Endothelial cell of umbilical vein (primary cell): ENCODE measurements around the gene TUBA3C. TPM values are rescaled to one million over a fixed set of nuclear protein-coding genes. Genes with fewer than 3 reads are reported as not detected.

Source experiments
- BruUV-seq: library from RNA; stranded (reverse); fragments of 400-500 nt; replicated peaks from 2 replicates; lab custom pipeline; 2021; lab: Mats Ljungman, UMichigan
- CTCF ChIA-PET: fragments of 300-600, 350-600 bp; sonication (Branson Sonifier 250); formaldehyde crosslinking; loops from one replicate; lab custom pipeline; 2021; ENCODE audit warnings: antibody characterized with exemption, inconsistent platforms; lab: Charles Lee
- POLR2A ChIA-PET: fragments of 300-600, 350-600 bp; sonication (Branson Sonifier 250); formaldehyde crosslinking; loops from one replicate; lab custom pipeline; 2021; ENCODE audit warnings: antibody characterized with exemption, inconsistent platforms; lab: Charles Lee
- DNase-seq: peaks from one replicate; pipeline ENCODE4 v3.0.0-alpha.2; 2011; ENCODE audit warnings: low read depth, low spot score
- FAIRE-seq: peaks from 2 replicates; lab custom pipeline; 2011; peaks lifted over from hg19 to GRCh38; lab: Jason Lieb, UNC
- H2AFZ ChIP-seq: 2 replicates; pipeline ENCODE4 v1.6.0; 2012; ENCODE audit warnings: low read depth, low read length, control low read depth, inconsistent platforms
- H3K27ac ChIP-seq: 2 replicates; pipeline ENCODE4 v1.5.1; 2011; ENCODE audit warnings: low read depth, mild to moderate bottlenecking, control low read depth, low read length, moderate library complexity; ENCODE audit not compliant: insufficient read depth
- H3K27me3 ChIP-seq, 2 experiments: 2 replicates each; pipeline versions ENCODE4 v1.6.0 to v1.6.1; 2011; ENCODE audit warnings: low read length in 2 of 2, mixed read lengths in 1 of 2; ENCODE audit not compliant: control insufficient read depth in 2 of 2, insufficient read depth in 2 of 2
- H3K36me3 ChIP-seq, 2 experiments: 2 replicates in 1 of 2; 3 replicates in 1 of 2; pipeline ENCODE4 v1.5.1; 2011; ENCODE audit warnings: low read length in 2 of 2, mild to moderate bottlenecking in 1 of 2, moderate library complexity in 1 of 2; ENCODE audit not compliant: control insufficient read depth in 2 of 2, insufficient read depth in 2 of 2; ENCODE audit errors: extremely low read depth in 1 of 2
- H3K4me1 ChIP-seq: 3 replicates; pipeline ENCODE4 v1.5.1; 2011; ENCODE audit warnings: mild to moderate bottlenecking, low read length; ENCODE audit not compliant: control insufficient read depth, insufficient read depth; ENCODE audit errors: extremely low read depth
- H3K4me2 ChIP-seq: 2 replicates; pipeline ENCODE4 v1.6.1; 2011; ENCODE audit warnings: low read length, control low read depth, mixed read lengths; ENCODE audit not compliant: insufficient read depth
- H3K4me3 ChIP-seq, 3 experiments: fragments of 200-600 bp in 1 of 3; sonication (generic), shearing (Covaris generic) in 1 of 3; replicated peaks in 1 of 3; 2 replicates each; pipeline ENCODE4 v1.5.1; 2011 to 2016; ENCODE audit warnings: control low read depth in 3 of 3, low read length in 3 of 3, mild to moderate bottlenecking in 2 of 3, inconsistent platforms in 1 of 3, low read depth in 1 of 3, moderate library complexity in 1 of 3; ENCODE audit not compliant: insufficient read depth in 1 of 3
- H3K79me2 ChIP-seq: 2 replicates; pipeline ENCODE4 v1.6.0; 2012; ENCODE audit warnings: low read length, inconsistent platforms; ENCODE audit not compliant: control insufficient read depth, insufficient read depth
- H3K9ac ChIP-seq: replicated peaks from 2 replicates; pipeline ENCODE3; 2011; ENCODE audit warnings: low read length, control low read depth; ENCODE audit not compliant: insufficient read depth; ENCODE audit errors: extremely low read depth
- H3K9me1 ChIP-seq: replicated peaks from 3 replicates; pipeline ENCODE4 v1.6.0; 2011; ENCODE audit warnings: mild to moderate bottlenecking, low read length; ENCODE audit not compliant: control insufficient read depth, insufficient read depth; ENCODE audit errors: extremely low read depth
- H3K9me3 ChIP-seq: replicated peaks from 2 replicates; pipeline ENCODE4 v1.5.1; 2012; ENCODE audit warnings: low read length, inconsistent platforms; ENCODE audit not compliant: control insufficient read depth, insufficient read depth
- H4K20me1 ChIP-seq: replicated peaks from 2 replicates; pipeline ENCODE3; 2011; ENCODE audit warnings: mild to moderate bottlenecking, low read length; ENCODE audit not compliant: control insufficient read depth, insufficient read depth; ENCODE audit errors: extremely low read depth
- CTCF ChIP-seq, 2 donors: IDR thresholded peaks; 1 replicate in 1 of 2; 2 replicates in 1 of 2; pipeline ENCODE4 v1.5.1; 2011; ENCODE audit warnings: low read length in 2 of 2, mild to moderate bottlenecking in 2 of 2, moderate library complexity in 2 of 2, control low read depth in 1 of 2, inconsistent platforms in 1 of 2, low read depth in 1 of 2; ENCODE audit not compliant: insufficient read depth in 1 of 2; ENCODE audit errors: extremely low read depth in 1 of 2
- EZH2 ChIP-seq: IDR thresholded peaks from 2 replicates; pipeline ENCODE4 v1.6.1; 2012; ENCODE audit warnings: borderline replicate concordance, low read depth, mild to moderate bottlenecking, moderate library complexity, low read length, inconsistent platforms; ENCODE audit not compliant: severe bottlenecking
- FOS ChIP-seq: IDR thresholded peaks from 2 replicates; pipeline ENCODE4 v1.6.1; 2011; ENCODE audit warnings: mild to moderate bottlenecking, low read length, moderate library complexity, borderline replicate concordance; ENCODE audit not compliant: insufficient read depth
- GATA2 ChIP-seq: IDR thresholded peaks from 2 replicates; pipeline ENCODE4 v1.7.0; 2011; ENCODE audit warnings: low read depth, mild to moderate bottlenecking, moderate library complexity, mixed read lengths, low read length; ENCODE audit not compliant: insufficient read length, insufficient read depth
- JUN ChIP-seq: IDR thresholded peaks from 2 replicates; pipeline ENCODE4 v1.6.1; 2011; ENCODE audit warnings: borderline replicate concordance, low read depth; ENCODE audit not compliant: insufficient read length, insufficient read depth
- MAX ChIP-seq: IDR thresholded peaks from 2 replicates; pipeline ENCODE4 v1.6.1; 2011; ENCODE audit not compliant: insufficient read depth, insufficient read length
- MYC ChIP-seq: IDR thresholded peaks from one replicate; pipeline ENCODE4 v1.6.1; 2011; ENCODE audit warnings: mild to moderate bottlenecking, low read depth, low read length
- POLR2A ChIP-seq: IDR thresholded peaks from 2 replicates; pipeline ENCODE4 v1.6.1; 2012; ENCODE audit warnings: low read depth, mild to moderate bottlenecking, control low read depth, low read length
- POLR2AphosphoS5 ChIP-seq: IDR thresholded peaks from 2 replicates; pipeline ENCODE4 v1.6.1; 2012; ENCODE audit warnings: low read depth, mild to moderate bottlenecking, control low read depth, low read length, moderate library complexity; ENCODE audit not compliant: insufficient read depth
- dilution Hi-C: fragments of 300-500 bp; cut with MboI; formaldehyde crosslinking; loops from one replicate; pipeline ENCODE4 v1.15.0; 2019; ENCODE audit warnings: low sequenced_read_pairs; ENCODE audit not compliant: extremely low pct_ligation_motif_present
- intact Hi-C: fragments of 100-400 bp; cut with micrococcal nuclease; formaldehyde crosslinking; loops from one replicate; pipeline ENCODE4 v1.10.0; 2022
- polyA plus RNA-seq, 4 experiments: library from polyadenylated mRNA; depleted of rRNA in 3 of 4; stranded (reverse) in 3 of 4; unstranded in 1 of 4; fragments of >200 nt; gene quantifications; 2 replicates each; pipeline versions ENCODE4 v1.2.1 to v1.2.3, GENCODE V29; 2011 to 2012; ENCODE audit warnings: missing spikeins in 1 of 4
- small RNA-seq: library from RNA; depleted of rRNA; stranded (forward); fragments of <200 nt; gene quantifications from one replicate; pipeline ENCODE3, GENCODE V24; 2012; ENCODE audit warnings: low replicate concordance, low read depth; ENCODE audit not compliant: insufficient read depth, insufficient read length
- total RNA-seq: library from RNA; stranded (reverse); gene quantifications from 2 replicates; pipeline ENCODE4 v1.2.3, GENCODE V29; 2021

TUBA3C gene
- total and polyA plus RNA-seq, 2 donors (not counting 3 experiments of a cell fraction or from before 2014, with no cell fraction given), result not detected

GRCh38 chr13:19148561-19148960 lies 33.1 kb downstream of the TUBA3C start:
- BruUV-seq, result no TSS peak
- Histone ChIP-seq H2AFZ (no peak overlapping the region), H3K36me3 (no peaks in the 10 kb centered on the region), H3K27me3 (no peaks in the 10 kb centered on the region), H3K9me1 (no peaks in the 10 kb centered on the region), H3K27ac (no peak overlapping the region), H4K20me1 (no peaks in the 10 kb centered on the region), H3K79me2 (no peaks in the 10 kb centered on the region), H3K4me3 (no peak overlapping the region), H3K4me1 (no peaks in the 10 kb centered on the region), H3K9ac (no peak overlapping the region), H3K4me2 (no peak overlapping the region), H3K9me3 (peaks cover 12% of the 10 kb centered on the region)
- DNase-seq, result no peak
- FAIRE-seq, result no peak
- CTCF ChIA-PET, result no interaction called here
- TF ChIP-seq EZH2, result no peak
- TF ChIP-seq POLR2AphosphoS5, result no peak
- TF ChIP-seq POLR2A, result no peak
- TF ChIP-seq CTCF (IDR thresholded peaks at IDR 0.05; ENCODE audit: extremely low read depth in 1 of 2, insufficient read depth in 1 of 2, low read depth in 1 of 2, low read length in 2 of 2), result no peak
- no peak for TF ChIP-seq GATA2
- no peak for TF ChIP-seq FOS
- no peak for TF ChIP-seq MYC
- TF ChIP-seq MAX, result no peak
- TF ChIP-seq JUN, result no peak
- POLR2A ChIA-PET, result no interaction called here
- dilution Hi-C loops, result no loop called here
- intact Hi-C loops, result no loop called here

Small RNAs within 50 kb of the gene (small RNA-seq; reads per million reads assigned to genes)
- gene AL139327.4, result not detected
